PC-9 (cell line): ENCODE results near the gene ZFAND3. TPM values are rescaled to one million over a fixed set of nuclear protein-coding genes. Genes with fewer than 3 reads are reported as not detected.

Experiments
- BruUV-seq: library from RNA; stranded (reverse); fragments of 400-500 nt; replicated peaks from 2 replicates; lab custom pipeline; 2021; lab: Mats Ljungman, UMichigan
- CTCF ChIA-PET: fragments of 300-600 bp; sonication (Branson Sonifier 250); formaldehyde crosslinking; loops from one replicate; lab custom pipeline; 2022; ENCODE audit warnings: antibody characterized with exemption; lab: Charles Lee
- POLR2A ChIA-PET: fragments of 300-600 bp; sonication (Branson Sonifier 250); formaldehyde crosslinking; loops from one replicate; lab custom pipeline; 2022; ENCODE audit warnings: antibody characterized with exemption; ENCODE audit not compliant: unreplicated experiment; lab: Charles Lee
- DNase-seq, 2 experiments: peaks; one replicate each; pipeline versions ENCODE4 v3.0.0 to v3.0.0-alpha.2; 2015 to 2022; ENCODE audit warnings: mixed read lengths in 1 of 2
- H2AFZ ChIP-seq: fragments of 200-600 bp; sonication (generic); 2 replicates; pipeline ENCODE4 v1.8.1; 2017; ENCODE audit warnings: antibody characterized with exemption
- H3F3A ChIP-seq: fragments of 200-600 bp; sonication (generic); 2 replicates; pipeline ENCODE4 v1.8.1; 2017; ENCODE audit warnings: antibody characterized with exemption, mild to moderate bottlenecking, low read depth; ENCODE audit not compliant: insufficient read depth
- H3K27ac ChIP-seq: fragments of 200-600 bp; sonication (generic); 2 replicates; pipeline ENCODE4 v1.6.1; 2016; ENCODE audit warnings: mixed run types
- H3K27me3 ChIP-seq: fragments of 200-600 bp; sonication (generic); 2 replicates; pipeline ENCODE4 v1.6.1; 2016; ENCODE audit warnings: low read depth, mixed run types; ENCODE audit not compliant: insufficient read depth
- H3K36me3 ChIP-seq: fragments of 200-600 bp; sonication (generic); 2 replicates; pipeline ENCODE4 v1.6.1; 2016; ENCODE audit warnings: low read depth, mixed run types
- H3K4me1 ChIP-seq: fragments of 200-600 bp; sonication (generic); replicated peaks from 2 replicates; pipeline ENCODE4 v1.6.1; 2016; ENCODE audit warnings: mixed run types; ENCODE audit not compliant: insufficient read depth
- H3K4me2 ChIP-seq: fragments of 200-600 bp; sonication (generic); 2 replicates; pipeline ENCODE4 v1.6.1; 2017; ENCODE audit warnings: mixed run types
- H3K4me3 ChIP-seq: fragments of 200-600 bp; sonication (generic); 2 replicates; pipeline ENCODE4 v1.6.1; 2016; ENCODE audit warnings: mixed run types
- H3K79me2 ChIP-seq: fragments of 200-600 bp; sonication (generic); 2 replicates; pipeline ENCODE4 v1.6.1; 2017; ENCODE audit warnings: low read depth, mixed run types
- H3K9me2 ChIP-seq: fragments of 200-600 bp; sonication (generic); 2 replicates; pipeline ENCODE4 v1.8.1; 2017; ENCODE audit warnings: mild to moderate bottlenecking; ENCODE audit not compliant: insufficient read depth
- H3K9me3 ChIP-seq: fragments of 200-600 bp; sonication (generic); 2 replicates; pipeline ENCODE4 v1.8.1; 2016; ENCODE audit warnings: low read depth; ENCODE audit not compliant: insufficient read depth
- H4K20me1 ChIP-seq: fragments of 200-600 bp; sonication (generic); 2 replicates; pipeline ENCODE4 v1.8.1; 2017; ENCODE audit not compliant: insufficient read depth
- CTCF ChIP-seq: fragments of 200-600 bp; sonication (generic); conservative IDR thresholded peaks from 2 replicates; pipeline ENCODE4 v1.6.1; 2017; ENCODE audit warnings: mixed run types, antibody characterized with exemption, mild to moderate bottlenecking, moderate library complexity
- EZH2 ChIP-seq: fragments of 200-600 bp; sonication (generic); IDR thresholded peaks from 2 replicates; pipeline ENCODE4 v1.8.0; 2017; ENCODE audit warnings: antibody characterized with exemption, low read depth
- intact Hi-C: fragments of 100-400 bp; cut with micrococcal nuclease; formaldehyde crosslinking; loops from one replicate; pipeline ENCODE4 v1.10.0; 2022; ENCODE audit not compliant: unreplicated experiment
- total RNA-seq: library from RNA; stranded (reverse); gene quantifications from 2 replicates; pipeline ENCODE4 v1.2.3, GENCODE V29; 2021

Gene ZFAND3
- total RNA-seq, 1 experiment from 2014 or later: 46.8 TPM

GRCh38 chr6:38180586-38180985 lies 361.1 kb downstream of the ZFAND3 start:
- Histone ChIP-seq H3K9me2 (no peaks in the 10 kb centered on the region), H3K27me3 (no peaks in the 10 kb centered on the region), H3K9me3 (no peaks in the 10 kb centered on the region), H3K4me2 (no peak overlapping the region), H4K20me1 (no peaks in the 10 kb centered on the region), H3F3A (no peaks in the 10 kb centered on the region), H3K36me3 (no peaks in the 10 kb centered on the region), H3K4me3 (no peak overlapping the region), H3K4me1 (no peaks in the 10 kb centered on the region), H3K79me2 (no peaks in the 10 kb centered on the region), H2AFZ (no peak overlapping the region), H3K27ac (no peak overlapping the region)
- CTCF ChIA-PET: no interaction called here
- intact Hi-C loops: no loop called here
- BruUV-seq: no TSS peak
- POLR2A ChIA-PET: no interaction called here
- DNase-seq: no peak
- TF ChIP-seq CTCF (no peak), EZH2 (no peak)

DNA sequence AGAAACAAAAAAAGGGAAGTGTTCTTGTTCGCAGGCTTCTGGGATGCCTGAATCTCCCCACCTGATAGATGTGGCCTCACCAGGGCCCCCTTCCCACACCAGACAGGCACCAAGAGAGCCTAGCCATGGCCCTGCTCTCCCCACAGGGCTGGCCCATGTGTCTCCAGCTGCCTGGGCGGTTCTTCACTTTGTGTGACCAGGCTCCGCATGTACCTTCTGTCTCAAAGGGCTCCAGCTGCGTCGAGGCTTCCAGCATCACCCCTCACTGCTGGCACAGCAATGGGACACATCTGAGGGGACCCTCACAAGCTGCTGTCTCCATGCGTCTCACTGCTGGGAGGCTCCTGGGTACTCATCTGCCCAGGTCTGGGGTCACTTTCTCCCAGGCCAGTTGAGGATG lies 362.9 kb downstream of the ZFAND3 start:
- Histone ChIP-seq H4K20me1 (no peaks in the 10 kb centered on the region), H3K36me3 (no peaks in the 10 kb centered on the region), H3K9me3 (no peaks in the 10 kb centered on the region), H3K9me2 (no peaks in the 10 kb centered on the region), H3K4me2 (no peak overlapping the region), H3K27ac (no peak overlapping the region), H3F3A (no peaks in the 10 kb centered on the region), H3K4me1 (no peaks in the 10 kb centered on the region), H3K4me3 (no peak overlapping the region), H3K79me2 (no peaks in the 10 kb centered on the region), H3K27me3 (no peaks in the 10 kb centered on the region), H2AFZ (no peak overlapping the region)
- TF ChIP-seq CTCF (no peak), EZH2 (no peak)
- POLR2A ChIA-PET: no interaction called here
- intact Hi-C loops: no loop called here
- CTCF ChIA-PET: no interaction called here
- BruUV-seq: no TSS peak
- DNase-seq: no peak

DNA sequence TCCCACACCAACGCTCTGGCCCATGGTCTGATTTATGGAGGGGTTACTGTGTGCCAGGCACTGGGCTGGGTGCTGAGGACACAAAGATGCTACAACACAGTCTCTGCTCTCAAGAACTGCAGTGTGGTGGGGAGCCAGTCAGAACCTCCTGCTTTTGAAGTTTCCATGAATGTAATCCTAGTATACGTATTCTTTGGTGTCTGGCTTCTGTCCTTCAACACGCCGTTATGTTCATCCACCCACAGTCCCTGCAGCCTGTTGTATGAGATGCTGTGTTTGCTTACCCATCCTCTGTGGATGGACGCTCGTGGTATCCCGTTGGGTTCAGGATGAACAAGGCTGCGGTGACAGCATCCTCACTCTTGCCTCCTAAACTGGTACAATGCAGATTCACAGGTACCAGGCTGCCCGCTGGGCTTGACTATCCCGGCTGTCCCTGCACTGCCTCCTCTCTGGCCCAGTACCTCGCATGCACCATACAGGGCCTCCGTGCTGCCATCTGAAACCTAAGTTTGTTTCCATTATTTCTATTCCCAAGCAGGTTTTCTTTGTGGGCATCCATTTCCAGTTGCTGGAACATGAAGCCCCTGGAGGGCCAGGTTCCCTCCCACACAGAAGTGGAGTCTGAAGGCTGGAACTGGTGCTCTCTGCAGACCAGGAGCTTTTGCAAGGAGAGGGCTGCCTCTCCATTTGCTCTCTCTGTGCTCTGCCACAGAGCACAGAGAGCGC lies 364.5 kb downstream of the ZFAND3 start:
- TF ChIP-seq CTCF (no peak), EZH2 (no peak)
- H3K27me3 ChIP-seq: no peaks in the 10 kb centered on the region
- H3K36me3 ChIP-seq: no peaks in the 10 kb centered on the region
- POLR2A ChIA-PET: no interaction called here
- H3K9me3 ChIP-seq: no peaks in the 10 kb centered on the region
- no peak for DNase-seq
- H3K79me2 ChIP-seq: no peaks in the 10 kb centered on the region
- H4K20me1 ChIP-seq: no peaks in the 10 kb centered on the region
- H2AFZ ChIP-seq: no peak overlapping the region
- intact Hi-C loops: no loop called here
- no peak overlapping the region for H3K27ac ChIP-seq
- BruUV-seq: no TSS peak
- no peak overlapping the region for H3K4me2 ChIP-seq
- CTCF ChIA-PET: no interaction called here
- no peaks in the 10 kb centered on the region for H3K9me2 ChIP-seq
- H3K4me3 ChIP-seq: no peak overlapping the region
- no peaks in the 10 kb centered on the region for H3K4me1 ChIP-seq
- H3F3A ChIP-seq: no peaks in the 10 kb centered on the region
